ENCODE measurements around the gene MARCHF2.

DNA sequence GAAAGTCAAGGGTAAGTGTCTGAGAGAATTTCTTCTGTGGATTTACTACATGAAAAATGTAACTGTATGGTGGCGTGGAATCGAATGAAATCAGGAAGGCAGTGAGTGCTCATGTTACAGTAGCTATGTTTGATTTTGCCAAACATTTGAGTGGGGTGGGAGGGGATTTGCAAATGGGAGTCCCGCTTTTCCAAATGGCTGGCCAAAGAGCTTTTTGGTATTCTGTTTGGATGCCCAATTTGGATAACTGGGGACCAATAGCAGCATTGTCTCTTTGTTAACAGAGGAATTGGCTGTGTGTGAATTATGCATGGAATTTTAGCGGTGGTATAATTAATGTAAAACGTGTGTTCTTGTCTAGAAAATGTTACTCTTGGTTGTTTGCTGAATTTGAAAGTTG, 49.5 kb downstream of the MARCHF2 start:
- TF ChIP-seq, protein P1, sequence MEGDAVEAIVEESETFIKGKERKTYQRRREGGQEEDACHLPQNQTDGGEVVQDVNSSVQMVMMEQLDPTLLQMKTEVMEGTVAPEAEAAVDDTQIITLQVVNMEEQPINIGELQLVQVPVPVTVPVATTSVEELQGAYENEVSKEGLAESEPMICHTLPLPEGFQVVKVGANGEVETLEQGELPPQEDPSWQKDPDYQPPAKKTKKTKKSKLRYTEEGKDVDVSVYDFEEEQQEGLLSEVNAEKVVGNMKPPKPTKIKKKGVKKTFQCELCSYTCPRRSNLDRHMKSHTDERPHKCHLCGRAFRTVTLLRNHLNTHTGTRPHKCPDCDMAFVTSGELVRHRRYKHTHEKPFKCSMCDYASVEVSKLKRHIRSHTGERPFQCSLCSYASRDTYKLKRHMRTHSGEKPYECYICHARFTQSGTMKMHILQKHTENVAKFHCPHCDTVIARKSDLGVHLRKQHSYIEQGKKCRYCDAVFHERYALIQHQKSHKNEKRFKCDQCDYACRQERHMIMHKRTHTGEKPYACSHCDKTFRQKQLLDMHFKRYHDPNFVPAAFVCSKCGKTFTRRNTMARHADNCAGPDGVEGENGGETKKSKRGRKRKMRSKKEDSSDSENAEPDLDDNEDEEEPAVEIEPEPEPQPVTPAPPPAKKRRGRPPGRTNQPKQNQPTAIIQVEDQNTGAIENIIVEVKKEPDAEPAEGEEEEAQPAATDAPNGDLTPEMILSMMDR (IDR thresholded peaks at IDR 0.05; ENCODE audit: poor library complexity, severe bottlenecking) = no peak
- TF ChIP-seq EZH2 (IDR thresholded peaks at IDR 0.05; ENCODE audit: borderline replicate concordance, insufficient read depth, low read length, poor library complexity, severe bottlenecking) (no peak), TAF1 (IDR thresholded peaks at IDR 0.05; ENCODE audit: low read depth) (no peak), MXI1 (conservative IDR thresholded peaks at IDR 0.05; ENCODE audit: poor library complexity, severe bottlenecking) (no peak), POLR2AphosphoS5 (IDR thresholded peaks at IDR 0.05) (no peak), EP300 (conservative IDR thresholded peaks at IDR 0.05; ENCODE audit: poor library complexity, severe bottlenecking) (no peak), RAD21 (conservative IDR thresholded peaks at IDR 0.05) (no peak), SMC3 (conservative IDR thresholded peaks at IDR 0.05; ENCODE audit: poor library complexity) (no peak)
- TF ChIP-seq, protein P2, sequence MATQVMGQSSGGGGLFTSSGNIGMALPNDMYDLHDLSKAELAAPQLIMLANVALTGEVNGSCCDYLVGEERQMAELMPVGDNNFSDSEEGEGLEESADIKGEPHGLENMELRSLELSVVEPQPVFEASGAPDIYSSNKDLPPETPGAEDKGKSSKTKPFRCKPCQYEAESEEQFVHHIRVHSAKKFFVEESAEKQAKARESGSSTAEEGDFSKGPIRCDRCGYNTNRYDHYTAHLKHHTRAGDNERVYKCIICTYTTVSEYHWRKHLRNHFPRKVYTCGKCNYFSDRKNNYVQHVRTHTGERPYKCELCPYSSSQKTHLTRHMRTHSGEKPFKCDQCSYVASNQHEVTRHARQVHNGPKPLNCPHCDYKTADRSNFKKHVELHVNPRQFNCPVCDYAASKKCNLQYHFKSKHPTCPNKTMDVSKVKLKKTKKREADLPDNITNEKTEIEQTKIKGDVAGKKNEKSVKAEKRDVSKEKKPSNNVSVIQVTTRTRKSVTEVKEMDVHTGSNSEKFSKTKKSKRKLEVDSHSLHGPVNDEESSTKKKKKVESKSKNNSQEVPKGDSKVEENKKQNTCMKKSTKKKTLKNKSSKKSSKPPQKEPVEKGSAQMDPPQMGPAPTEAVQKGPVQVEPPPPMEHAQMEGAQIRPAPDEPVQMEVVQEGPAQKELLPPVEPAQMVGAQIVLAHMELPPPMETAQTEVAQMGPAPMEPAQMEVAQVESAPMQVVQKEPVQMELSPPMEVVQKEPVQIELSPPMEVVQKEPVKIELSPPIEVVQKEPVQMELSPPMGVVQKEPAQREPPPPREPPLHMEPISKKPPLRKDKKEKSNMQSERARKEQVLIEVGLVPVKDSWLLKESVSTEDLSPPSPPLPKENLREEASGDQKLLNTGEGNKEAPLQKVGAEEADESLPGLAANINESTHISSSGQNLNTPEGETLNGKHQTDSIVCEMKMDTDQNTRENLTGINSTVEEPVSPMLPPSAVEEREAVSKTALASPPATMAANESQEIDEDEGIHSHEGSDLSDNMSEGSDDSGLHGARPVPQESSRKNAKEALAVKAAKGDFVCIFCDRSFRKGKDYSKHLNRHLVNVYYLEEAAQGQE (IDR thresholded peaks at IDR 0.05; ENCODE audit: borderline replicate concordance) = no peak

Measured in neural cell (in vitro differentiated cells).